ENCODE results near the gene SND1.

DNA sequence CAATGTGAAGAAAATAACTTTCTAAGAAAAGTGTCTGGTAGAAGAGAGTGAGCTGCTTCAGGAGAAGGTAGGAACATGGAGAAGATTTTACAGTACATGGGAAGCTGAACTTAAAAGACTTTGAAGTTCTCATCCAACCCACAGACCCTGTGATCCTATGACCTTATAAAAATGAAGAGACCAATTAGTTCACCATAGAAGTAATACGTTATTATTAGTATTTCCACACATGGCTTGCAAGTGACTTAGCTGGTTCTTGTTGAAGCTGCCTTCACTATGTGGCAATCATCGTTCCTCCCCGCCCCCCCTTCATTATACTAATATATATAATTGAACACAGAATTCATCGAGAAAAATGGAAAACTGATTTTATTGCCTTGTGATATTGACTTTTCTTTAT lies 129.1 kb downstream of the SND1 start:
- no peak for TF ChIP-seq EZH2 (IDR thresholded peaks at IDR 0.05; ENCODE audit: borderline replicate concordance, low read length)
- TF ChIP-seq, protein P1, sequence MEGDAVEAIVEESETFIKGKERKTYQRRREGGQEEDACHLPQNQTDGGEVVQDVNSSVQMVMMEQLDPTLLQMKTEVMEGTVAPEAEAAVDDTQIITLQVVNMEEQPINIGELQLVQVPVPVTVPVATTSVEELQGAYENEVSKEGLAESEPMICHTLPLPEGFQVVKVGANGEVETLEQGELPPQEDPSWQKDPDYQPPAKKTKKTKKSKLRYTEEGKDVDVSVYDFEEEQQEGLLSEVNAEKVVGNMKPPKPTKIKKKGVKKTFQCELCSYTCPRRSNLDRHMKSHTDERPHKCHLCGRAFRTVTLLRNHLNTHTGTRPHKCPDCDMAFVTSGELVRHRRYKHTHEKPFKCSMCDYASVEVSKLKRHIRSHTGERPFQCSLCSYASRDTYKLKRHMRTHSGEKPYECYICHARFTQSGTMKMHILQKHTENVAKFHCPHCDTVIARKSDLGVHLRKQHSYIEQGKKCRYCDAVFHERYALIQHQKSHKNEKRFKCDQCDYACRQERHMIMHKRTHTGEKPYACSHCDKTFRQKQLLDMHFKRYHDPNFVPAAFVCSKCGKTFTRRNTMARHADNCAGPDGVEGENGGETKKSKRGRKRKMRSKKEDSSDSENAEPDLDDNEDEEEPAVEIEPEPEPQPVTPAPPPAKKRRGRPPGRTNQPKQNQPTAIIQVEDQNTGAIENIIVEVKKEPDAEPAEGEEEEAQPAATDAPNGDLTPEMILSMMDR (conservative IDR thresholded peaks at IDR 0.05 in 1 of 2, IDR thresholded peaks at IDR 0.05 in 1 of 2; ENCODE audit: extremely low read depth in 1 of 2, insufficient read depth in 1 of 2, low read depth in 1 of 2, low read length in 2 of 2), result no peak

All from mammary epithelial cell (primary cell).